K562 (cell line): Measurements from ENCODE around the gene PDE4D. TPM values are rescaled to one million over a fixed set of nuclear protein-coding genes. Genes with fewer than 3 reads are reported as not detected.

Source experiments
- ATAC-seq: fragments of 200-7000 bp; cut with Tn5 transposase; 3 replicates; pipeline ENCODE4 v1.9.1; 2020; ENCODE audit warnings: moderate library complexity
- BruUV-seq: library from RNA; stranded (reverse); fragments of 400-500 nt; replicated peaks from 2 replicates; lab custom pipeline; 2021; lab: Mats Ljungman, UMichigan
- CTCF ChIA-PET: fragments of 300-600 bp; formaldehyde crosslinking; extraction: SDS; loops from one replicate; lab custom pipeline; 2021; ENCODE audit warnings: low intra/inter-chr PET ratio; lab: Yijun Ruan, JAX
- POLR2A ChIA-PET: fragments of 300-600, 350-650 bp; sonication (Branson Sonifier 250); formaldehyde crosslinking; extraction: SDS; loops from one replicate; lab custom pipeline; 2021; ENCODE audit warnings: antibody characterized with exemption, inconsistent platforms; lab: Yijun Ruan, JAX
- DNase-seq, 4 experiments: peaks; one replicate each; pipeline versions ENCODE4 v3.0.0 to v3.0.0-alpha.2; 2011 to 2018; ENCODE audit warnings: low spot score in 3 of 4, mixed read lengths in 3 of 4; ENCODE audit errors: extremely low read depth in 1 of 4
- FAIRE-seq: peaks from 2 replicates; lab custom pipeline; 2011; peaks lifted over from hg19 to GRCh38; lab: Jason Lieb, UNC
- H2AFZ ChIP-seq: 2 replicates; pipeline ENCODE4 v1.6.0; 2011; ENCODE audit warnings: low read depth, low read length, control low read depth, inconsistent platforms
- H3K27ac ChIP-seq: fragments of 200-600 bp; 3 replicates; pipeline ENCODE4 v1.8.0; 2011; ENCODE audit warnings: low read depth, mild to moderate bottlenecking, control low read depth, inconsistent platforms, low read length, moderate library complexity, mixed read lengths; ENCODE audit errors: extremely low read depth
- H3K27me3 ChIP-seq, 2 experiments: fragments of 300-600 bp in 1 of 2; 2 replicates in 1 of 2; 3 replicates in 1 of 2; pipeline versions ENCODE4 v1.6.0 to v1.8.0; 2011; ENCODE audit warnings: inconsistent platforms in 2 of 2, low read length in 2 of 2, mild to moderate bottlenecking in 1 of 2, mixed read lengths in 1 of 2, moderate library complexity in 1 of 2; ENCODE audit not compliant: control insufficient read depth in 2 of 2, insufficient read depth in 2 of 2
- H3K36me3 ChIP-seq: fragments of 300-600 bp; 3 replicates; pipeline ENCODE4 v1.8.0; 2011; ENCODE audit warnings: mild to moderate bottlenecking, low read length, inconsistent platforms; ENCODE audit not compliant: control insufficient read depth, insufficient read depth
- H3K4me1 ChIP-seq, 2 experiments: fragments of 200-600 bp in 1 of 2; replicated peaks in 1 of 2; 2 replicates in 1 of 2; 3 replicates in 1 of 2; pipeline versions ENCODE4 v1.5.1 to v1.8.0; 2011; ENCODE audit warnings: inconsistent platforms in 2 of 2, low read length in 2 of 2, mild to moderate bottlenecking in 1 of 2, mixed read lengths in 1 of 2, moderate library complexity in 1 of 2; ENCODE audit not compliant: control insufficient read depth in 2 of 2, insufficient read depth in 2 of 2
- H3K4me2 ChIP-seq: 2 replicates; pipeline ENCODE4 v1.6.1; 2011; ENCODE audit warnings: low read length, control low read depth, inconsistent platforms, mixed read lengths; ENCODE audit not compliant: insufficient read depth
- H3K4me3 ChIP-seq: fragments of 200-600 bp; sonication (generic), shearing (Covaris generic); 2 replicates; pipeline ENCODE4 v1.5.1; 2016; ENCODE audit warnings: control low read depth, inconsistent platforms
- H3K79me2 ChIP-seq: fragments of 200-600 bp; 3 replicates; pipeline ENCODE4 v1.8.0; 2011; ENCODE audit warnings: low read length, inconsistent platforms; ENCODE audit not compliant: control insufficient read depth, insufficient read depth
- H3K9ac ChIP-seq, 2 experiments: 2 replicates each; pipeline versions ENCODE4 v1.6.0 to v1.6.1; 2011; ENCODE audit warnings: low read depth in 2 of 2, low read length in 2 of 2, control low read depth in 1 of 2, inconsistent platforms in 1 of 2, mild to moderate bottlenecking in 1 of 2, mixed read lengths in 1 of 2; ENCODE audit not compliant: insufficient read depth in 1 of 2
- H3K9me1 ChIP-seq: one replicate; pipeline ENCODE4 v1.6.0; 2011; ENCODE audit warnings: inconsistent platforms, mild to moderate bottlenecking, low read length, moderate library complexity; ENCODE audit not compliant: control insufficient read depth, insufficient read depth
- H3K9me3 ChIP-seq: replicated peaks from 2 replicates; pipeline ENCODE4 v1.5.1; 2011; ENCODE audit warnings: low read depth, low read length, inconsistent platforms; ENCODE audit not compliant: control insufficient read depth, insufficient read depth
- H4K20me1 ChIP-seq: replicated peaks from 2 replicates; pipeline ENCODE4 v1.6.1; 2011; ENCODE audit warnings: low read length, inconsistent platforms, mixed read lengths; ENCODE audit not compliant: control insufficient read depth, insufficient read depth
- POLR2AphosphoS2 ChIP-seq: IDR thresholded peaks from 2 replicates; pipeline ENCODE4 v1.6.1; 2012; ENCODE audit warnings: low read length, improper control_type of control experiment
- RFX1 ChIP-seq: fragments of 450-650 bp; IDR thresholded peaks from 2 replicates; pipeline ENCODE4 v1.6.1; 2016; ENCODE audit warnings: mild to moderate bottlenecking, moderate library complexity
- SIRT6 ChIP-seq: IDR thresholded peaks from one replicate; pipeline ENCODE4 v1.6.1; 2012; ENCODE audit warnings: low read depth, mild to moderate bottlenecking, control low read depth, inconsistent platforms, low read length, moderate library complexity
- TFAP4 ChIP-seq: sonication (generic); formaldehyde crosslinking; IDR thresholded peaks from 2 replicates; pipeline ENCODE4 v1.8.0; 2022; ENCODE audit warnings: missing genetic modification reagents, mild to moderate bottlenecking, moderate library complexity, borderline replicate concordance
- ZNF398 ChIP-seq: fragments of 250-450 bp; sonication (Bioruptor Pico); IDR thresholded peaks from 2 replicates; pipeline ENCODE4 v1.8.0; 2021; ENCODE audit warnings: moderate library complexity, mild to moderate bottlenecking, inconsistent platforms
- ZNF830 ChIP-seq: fragments of 250-450 bp; sonication (Bioruptor Pico); IDR thresholded peaks from 2 replicates; pipeline ENCODE4 v1.5.0; 2021; ENCODE audit warnings: mild to moderate bottlenecking
- WGBS: fragments of 100-300 bp; shearing (Covaris generic); methylation state at CpG from one replicate; pipeline ENCODE4 v1.1.6; 2016; ENCODE audit warnings: low coverage, mixed read lengths; ENCODE audit not compliant: insufficient coverage; ENCODE audit errors: missing lambda C conversion rate; 5-methylcytosine and 5-hydroxymethylcytosine counted together
- in situ Hi-C: fragments of 300-500 bp; cut with MboI; formaldehyde crosslinking; loops from 4 replicates; pipeline ENCODE4 v1.15.0; 2018; ENCODE audit warnings: inconsistent platforms, mixed read lengths
- intact Hi-C: fragments of 100-400 bp; cut with micrococcal nuclease; formaldehyde crosslinking; loops from 2 replicates; pipeline ENCODE4 v1.14.2; 2022
- polyA plus RNA-seq, 8 experiments: library from polyadenylated mRNA; depleted of rRNA in 4 of 8; stranded (reverse) in 5 of 8; unstranded in 3 of 8; fragments of >200 nt; fragmentation: Nextera tagmentation in 2 of 8; fragmentation: Illumina TruSeq in 1 of 8; extraction: Ambion mirVana in 2 of 8; extraction: Trizol in 1 of 8; gene quantifications; 2 replicates each; pipeline versions ENCODE4 v1.2.1 to v1.2.3, GENCODE V29; 2011 to 2014; ENCODE audit warnings: inconsistent platforms in 1 of 8, missing spikeins in 1 of 8
- total RNA-seq, 7 experiments: library from RNA; depleted of rRNA in 6 of 7; stranded (reverse); fragments of >200 nt in 6 of 7; fragmentation: Illumina TruSeq in 2 of 7; extraction: Trizol in 2 of 7; gene quantifications; 2 replicates each; pipeline versions ENCODE4 v1.2.1 to v1.2.3, GENCODE V29; 2011 to 2021; ENCODE audit warnings: low replicate concordance in 1 of 7
- TF ChIP-seq, protein P1 (sequence below): sonication (generic); formaldehyde crosslinking; IDR thresholded peaks from 2 replicates; pipeline ENCODE4 v1.8.1; 2023; ENCODE audit warnings: mild to moderate bottlenecking, missing genetic modification reagents
- TF ChIP-seq, protein P2 (sequence below): fragments of 200-800 bp; sonication (Bioruptor generic); IDR thresholded peaks from 2 replicates; pipeline ENCODE4 v1.6.1; 2017; ENCODE audit warnings: missing genetic modification characterization, missing compliant biosample characterization
- TF ChIP-seq, protein P3 (sequence below): fragments of 450-650 bp; formaldehyde crosslinking; IDR thresholded peaks from 2 replicates; pipeline ENCODE4 v1.4.0; 2022; ENCODE audit warnings: mild to moderate bottlenecking, moderate library complexity

The PDE4D gene
- total and polyA plus RNA-seq, 9 of the 15 experiments (the other 6 are each of a cell fraction or from before 2014, with no cell fraction given): 0.04 to 0.46 (median 0.13) TPM

- no peak overlapping the region for H3K27ac ChIP-seq
- TF ChIP-seq, protein P1, sequence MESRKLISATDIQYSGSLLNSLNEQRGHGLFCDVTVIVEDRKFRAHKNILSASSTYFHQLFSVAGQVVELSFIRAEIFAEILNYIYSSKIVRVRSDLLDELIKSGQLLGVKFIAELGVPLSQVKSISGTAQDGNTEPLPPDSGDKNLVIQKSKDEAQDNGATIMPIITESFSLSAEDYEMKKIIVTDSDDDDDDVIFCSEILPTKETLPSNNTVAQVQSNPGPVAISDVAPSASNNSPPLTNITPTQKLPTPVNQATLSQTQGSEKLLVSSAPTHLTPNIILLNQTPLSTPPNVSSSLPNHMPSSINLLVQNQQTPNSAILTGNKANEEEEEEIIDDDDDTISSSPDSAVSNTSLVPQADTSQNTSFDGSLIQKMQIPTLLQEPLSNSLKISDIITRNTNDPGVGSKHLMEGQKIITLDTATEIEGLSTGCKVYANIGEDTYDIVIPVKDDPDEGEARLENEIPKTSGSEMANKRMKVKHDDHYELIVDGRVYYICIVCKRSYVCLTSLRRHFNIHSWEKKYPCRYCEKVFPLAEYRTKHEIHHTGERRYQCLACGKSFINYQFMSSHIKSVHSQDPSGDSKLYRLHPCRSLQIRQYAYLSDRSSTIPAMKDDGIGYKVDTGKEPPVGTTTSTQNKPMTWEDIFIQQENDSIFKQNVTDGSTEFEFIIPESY (CRISPR knock-in tag): no peak
- TF ChIP-seq ZNF830 (CRISPR knock-in tag): no peak
- no peak for TF ChIP-seq POLR2AphosphoS2
- no peak for TF ChIP-seq ZNF398 (CRISPR knock-in tag)
- TF ChIP-seq RFX1: no peak
- no peak for TF ChIP-seq TFAP4
- TF ChIP-seq, protein P2, sequence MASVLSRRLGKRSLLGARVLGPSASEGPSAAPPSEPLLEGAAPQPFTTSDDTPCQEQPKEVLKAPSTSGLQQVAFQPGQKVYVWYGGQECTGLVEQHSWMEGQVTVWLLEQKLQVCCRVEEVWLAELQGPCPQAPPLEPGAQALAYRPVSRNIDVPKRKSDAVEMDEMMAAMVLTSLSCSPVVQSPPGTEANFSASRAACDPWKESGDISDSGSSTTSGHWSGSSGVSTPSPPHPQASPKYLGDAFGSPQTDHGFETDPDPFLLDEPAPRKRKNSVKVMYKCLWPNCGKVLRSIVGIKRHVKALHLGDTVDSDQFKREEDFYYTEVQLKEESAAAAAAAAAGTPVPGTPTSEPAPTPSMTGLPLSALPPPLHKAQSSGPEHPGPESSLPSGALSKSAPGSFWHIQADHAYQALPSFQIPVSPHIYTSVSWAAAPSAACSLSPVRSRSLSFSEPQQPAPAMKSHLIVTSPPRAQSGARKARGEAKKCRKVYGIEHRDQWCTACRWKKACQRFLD (CRISPR knock-in tag): no peak
- TF ChIP-seq, protein P3, sequence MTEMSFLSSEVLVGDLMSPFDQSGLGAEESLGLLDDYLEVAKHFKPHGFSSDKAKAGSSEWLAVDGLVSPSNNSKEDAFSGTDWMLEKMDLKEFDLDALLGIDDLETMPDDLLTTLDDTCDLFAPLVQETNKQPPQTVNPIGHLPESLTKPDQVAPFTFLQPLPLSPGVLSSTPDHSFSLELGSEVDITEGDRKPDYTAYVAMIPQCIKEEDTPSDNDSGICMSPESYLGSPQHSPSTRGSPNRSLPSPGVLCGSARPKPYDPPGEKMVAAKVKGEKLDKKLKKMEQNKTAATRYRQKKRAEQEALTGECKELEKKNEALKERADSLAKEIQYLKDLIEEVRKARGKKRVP (CRISPR knock-in tag): no peak
- TF ChIP-seq SIRT6: no peak
- H3K36me3 ChIP-seq: no peaks in the 10 kb centered on the region
- no peak overlapping the region for H3K9ac ChIP-seq
- DNase-seq (no peak), FAIRE-seq (no peak), ATAC-seq (no peak)
- no TSS peak for BruUV-seq
- H3K4me3 ChIP-seq: no peak overlapping the region
- H4K20me1 ChIP-seq: no peaks in the 10 kb centered on the region
- H3K4me2 ChIP-seq: no peak overlapping the region
- WGBS: 0% methylated on average over 3 of the region's 3 CpGs
- ChIA-PET CTCF (no interaction called here), POLR2A (no interaction called here)
- H3K4me1 ChIP-seq: no peaks in the 10 kb centered on the region
- H3K79me2 ChIP-seq: no peaks in the 10 kb centered on the region
- in situ Hi-C loops (no loop called here), intact Hi-C loops (no loop called here)
- no peaks in the 10 kb centered on the region for H3K9me1 ChIP-seq
- H2AFZ ChIP-seq: no peak overlapping the region
- no peaks in the 10 kb centered on the region for H3K9me3 ChIP-seq
- no peaks in the 10 kb centered on the region for H3K27me3 ChIP-seq
Observed at GRCh38 chr5:59272809-59273427, 620.6 kb downstream of the PDE4D start.
